SK-N-DZ (cell line): ENCODE results near the gene MYO1E.

Source experiments
- DNase-seq: peaks from one replicate; pipeline ENCODE4 v3.0.0-alpha.2; 2015; ENCODE audit warnings: low spot score

MYO1E gene

DNA sequence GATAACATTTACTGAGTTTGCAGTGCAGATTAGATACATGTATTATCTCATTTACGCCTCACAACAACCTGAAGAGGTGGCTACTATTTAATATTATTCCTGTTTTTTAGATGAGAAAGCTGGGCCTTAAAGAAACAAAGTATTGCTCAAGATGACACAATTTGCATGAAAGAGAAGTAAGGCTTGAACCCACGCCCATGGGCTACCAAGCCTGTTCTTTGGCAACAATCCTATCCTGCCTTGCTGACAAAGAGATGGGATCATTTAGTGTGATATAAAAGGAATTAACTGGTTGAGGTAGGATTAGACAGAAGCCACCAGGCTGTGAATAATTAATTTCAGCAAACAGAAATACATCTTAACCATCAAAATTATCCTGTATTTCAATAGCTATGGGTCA, 175.2 kb downstream of the MYO1E start:
- DNase-seq, result no peak

DNA sequence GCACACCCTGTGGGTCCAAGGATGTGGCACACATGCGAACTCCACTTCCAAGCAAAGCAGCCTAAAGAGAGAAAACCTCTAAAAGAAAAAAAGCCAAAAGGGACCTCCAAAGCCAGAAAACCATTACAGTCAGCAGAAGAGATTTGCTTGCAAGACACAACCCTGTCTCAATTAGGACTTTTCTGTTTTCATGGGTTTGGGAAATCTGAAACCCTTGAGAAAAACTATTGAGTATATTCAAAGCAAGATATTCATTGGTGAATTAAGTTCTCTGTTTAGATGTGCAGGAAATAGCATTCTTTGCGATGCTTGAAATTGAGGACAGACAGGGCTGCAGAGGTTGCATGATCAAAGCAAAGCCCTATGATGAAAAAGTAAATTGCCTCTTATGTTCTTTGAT, 176.3 kb downstream of the MYO1E start:
- DNase-seq, result no peak

- no peak for DNase-seq
Observed at GRCh38 chr15:59194639-59195325, 177.9 kb downstream of the MYO1E start.

GRCh38 chr15:59191855-59192237, 180.8 kb downstream of the MYO1E start:
- no peak for DNase-seq

GRCh38 chr15:59190291-59190690, 182.4 kb downstream of the MYO1E start:
- no peak for DNase-seq

DNA sequence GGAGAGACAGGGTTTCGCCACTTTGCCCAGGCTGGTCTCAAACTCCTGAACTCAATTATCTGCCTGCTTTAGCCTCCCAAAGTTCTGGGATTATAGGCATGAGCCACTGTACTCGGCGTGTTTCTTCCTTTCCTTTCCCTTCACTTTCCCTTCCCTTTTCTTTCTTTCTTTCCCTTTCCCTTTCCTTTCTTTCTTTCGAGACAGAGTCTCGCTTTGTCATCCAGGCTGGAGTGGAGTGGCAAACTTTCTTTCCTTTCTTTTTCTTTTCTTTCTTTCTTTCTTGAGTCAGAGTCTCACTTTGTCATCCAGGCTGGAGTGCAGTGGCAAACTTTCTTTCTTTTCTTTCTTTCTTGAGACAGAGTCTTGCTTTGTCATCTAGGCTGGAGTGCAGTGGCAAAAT, 183.4 kb downstream of the MYO1E start:
- DNase-seq, result no peak

GRCh38 chr15:59186501-59186900, 186.2 kb downstream of the MYO1E start:
- no peak for DNase-seq

GRCh38 chr15:59185725-59186124, 186.9 kb downstream of the MYO1E start:
- DNase-seq, result no peak

DNA sequence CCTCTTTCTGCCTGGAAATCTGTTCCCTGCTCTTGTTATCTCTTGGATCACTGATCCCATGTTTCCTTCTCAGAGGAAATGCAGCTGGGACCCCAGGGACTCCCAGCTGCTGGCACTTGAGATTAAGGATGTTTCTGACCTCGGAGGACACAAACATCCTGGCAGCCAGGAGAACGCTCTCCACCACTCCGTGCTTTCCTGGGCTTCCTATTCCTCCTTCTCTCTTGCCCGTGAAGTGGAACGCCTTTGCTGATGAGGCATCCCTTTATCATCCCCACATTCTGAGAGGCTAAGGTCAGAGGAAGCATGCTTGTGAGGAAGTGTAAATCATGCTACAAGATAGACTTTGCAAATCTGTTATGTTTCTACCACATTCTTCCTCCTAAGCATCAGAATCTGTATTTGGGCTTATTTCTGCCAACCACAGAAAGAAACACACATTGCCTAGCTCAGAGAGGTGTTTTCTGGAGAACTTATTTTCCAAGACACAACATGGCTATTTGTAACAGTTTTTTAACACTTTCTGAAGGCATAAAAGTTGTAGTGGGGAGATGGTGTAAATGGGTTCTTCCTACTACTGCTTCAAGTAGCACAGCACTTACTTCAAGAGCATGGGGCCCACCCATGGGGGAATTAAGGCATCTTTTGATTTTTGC, 191.6 kb downstream of the MYO1E start:
- no peak for DNase-seq

DNA sequence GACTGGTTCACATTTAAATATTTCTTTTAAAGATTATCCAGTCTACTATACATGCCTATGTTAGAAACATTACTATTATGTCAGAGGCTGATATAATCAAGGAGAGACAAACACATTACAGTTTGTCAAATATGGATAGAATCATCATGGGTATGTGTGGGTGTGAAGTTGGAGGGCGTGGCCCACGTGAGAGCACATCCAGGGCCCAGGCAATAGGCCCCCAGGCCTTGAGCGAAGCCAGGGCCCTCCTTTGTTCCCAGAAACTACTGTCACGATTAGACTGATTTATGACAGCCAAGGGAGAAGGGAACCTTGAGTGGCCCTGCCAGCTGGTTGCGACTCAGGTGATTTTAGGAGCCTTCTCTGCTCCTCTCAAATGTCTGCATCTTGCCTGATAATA, 193.0 kb downstream of the MYO1E start:
- DNase-seq, result no peak

GRCh38 chr15:59178151-59178695, 194.4 kb downstream of the MYO1E start:
- no peak for DNase-seq

DNA sequence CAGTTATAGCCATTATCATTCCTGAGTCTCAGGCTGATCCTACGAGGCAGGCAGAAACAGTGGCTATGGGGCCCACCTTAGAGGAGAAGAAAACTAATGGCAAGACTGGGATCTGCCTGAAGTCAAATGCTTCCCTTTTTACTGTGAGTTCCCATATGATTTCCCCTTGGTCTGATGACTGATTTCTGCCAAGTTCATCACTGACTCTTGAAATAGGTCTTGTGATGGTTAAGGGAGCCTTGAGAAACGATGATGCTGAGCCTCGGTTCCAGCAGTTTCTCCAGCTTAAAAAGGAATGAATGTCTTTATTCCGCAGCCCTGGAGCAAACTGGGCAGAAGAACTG, 195.4 kb downstream of the MYO1E start:
- DNase-seq, result no peak

GRCh38 chr15:59176653-59177316, 195.9 kb downstream of the MYO1E start:
- DNase-seq, result no peak

DNA sequence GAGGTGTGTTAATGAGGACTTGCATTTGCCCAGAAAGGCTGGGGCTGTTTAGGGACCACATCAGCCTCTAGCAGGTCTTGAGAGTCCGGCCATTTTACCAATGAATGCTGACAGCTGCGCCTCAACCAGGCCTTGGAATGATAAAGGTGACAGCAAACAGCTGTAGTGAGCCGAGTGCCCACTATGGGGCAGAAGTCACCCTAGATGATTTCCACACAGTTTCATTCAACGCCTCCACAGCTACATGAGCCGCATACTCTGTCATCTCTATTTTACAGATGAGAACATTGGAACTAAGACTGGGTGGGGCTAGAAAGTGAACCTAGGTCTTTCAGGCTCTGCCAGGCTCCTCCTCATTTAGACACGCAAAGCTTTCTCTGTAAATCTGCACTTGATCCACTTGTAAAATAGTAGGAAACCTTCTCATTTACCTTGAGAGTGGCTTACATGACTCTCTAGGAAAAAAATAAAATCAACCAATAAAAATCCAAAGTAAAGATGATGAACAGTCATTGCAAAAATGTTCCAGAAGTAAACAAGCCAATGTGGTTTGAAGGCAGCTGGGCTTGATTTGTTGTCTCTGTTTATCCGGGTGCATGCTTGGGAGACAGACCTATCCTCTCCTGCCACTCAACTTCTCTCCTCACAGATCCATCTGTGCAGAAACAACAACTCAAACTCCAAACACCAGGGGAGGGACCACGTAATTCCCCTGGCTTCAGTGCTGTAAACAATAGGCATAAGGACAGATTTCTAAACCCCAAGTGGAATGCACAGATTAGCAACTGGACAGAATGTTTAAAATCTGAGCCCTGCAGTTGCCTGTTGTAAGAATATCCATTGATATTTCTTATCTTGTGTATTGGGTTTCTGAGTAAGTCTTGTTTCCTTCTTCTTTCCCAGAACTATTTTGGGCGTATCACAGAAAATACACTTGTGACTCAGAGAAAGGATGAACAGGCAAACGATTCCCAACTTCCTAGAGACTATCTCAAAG, 197.5 kb downstream of the MYO1E start:
- DNase-seq, result peak; percentile 50

- no peak for DNase-seq
Observed at GRCh38 chr15:59174151-59174834, 198.4 kb downstream of the MYO1E start.

GRCh38 chr15:59173194-59173593, 199.5 kb downstream of the MYO1E start:
- DNase-seq, result no peak

- no peak for DNase-seq
Observed at GRCh38 chr15:59172289-59172901, 200.3 kb downstream of the MYO1E start.

DNA sequence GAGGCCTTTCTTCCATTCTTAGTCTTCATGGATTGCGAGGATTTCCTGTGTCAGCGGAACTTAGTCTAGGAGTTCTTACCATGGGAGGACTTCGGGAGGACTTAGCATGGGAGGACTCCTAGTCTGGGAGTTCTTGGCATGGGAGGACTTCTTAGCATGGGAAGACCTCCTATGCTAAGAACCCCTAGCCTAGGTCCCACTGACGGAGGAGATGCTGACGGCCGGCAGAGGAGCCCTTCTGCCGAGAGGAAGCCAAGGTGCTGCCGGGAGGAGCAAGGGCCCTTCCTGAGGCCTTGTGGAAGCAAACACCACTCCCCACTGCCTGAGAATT, 201.6 kb downstream of the MYO1E start:
- no peak for DNase-seq

GRCh38 chr15:59170295-59171066, 202.2 kb downstream of the MYO1E start:
- DNase-seq, result no peak

DNA sequence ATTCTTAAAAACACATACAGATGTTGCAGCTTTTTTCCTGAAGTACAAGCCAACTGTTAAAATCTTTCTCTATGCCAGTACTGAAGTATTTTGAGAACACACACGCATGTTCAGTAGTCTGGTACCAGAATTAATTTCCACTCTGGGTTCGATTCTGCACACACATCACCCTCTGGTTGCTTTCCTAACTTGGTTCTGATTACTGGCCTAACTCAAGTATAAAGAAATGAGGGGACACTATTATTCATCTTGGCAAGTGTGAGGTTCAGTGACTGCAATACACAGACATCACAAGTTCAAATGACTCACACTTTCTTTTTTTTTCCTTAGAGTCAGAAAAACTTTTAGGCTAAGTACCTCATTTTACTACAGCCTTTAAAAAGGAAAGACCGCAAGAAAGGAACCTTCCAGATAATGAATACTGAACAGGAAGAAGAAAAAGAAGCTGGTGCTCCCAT, 203.4 kb downstream of the MYO1E start:
- DNase-seq, result no peak
